ENCODE results near the gene UFD1.

DNA sequence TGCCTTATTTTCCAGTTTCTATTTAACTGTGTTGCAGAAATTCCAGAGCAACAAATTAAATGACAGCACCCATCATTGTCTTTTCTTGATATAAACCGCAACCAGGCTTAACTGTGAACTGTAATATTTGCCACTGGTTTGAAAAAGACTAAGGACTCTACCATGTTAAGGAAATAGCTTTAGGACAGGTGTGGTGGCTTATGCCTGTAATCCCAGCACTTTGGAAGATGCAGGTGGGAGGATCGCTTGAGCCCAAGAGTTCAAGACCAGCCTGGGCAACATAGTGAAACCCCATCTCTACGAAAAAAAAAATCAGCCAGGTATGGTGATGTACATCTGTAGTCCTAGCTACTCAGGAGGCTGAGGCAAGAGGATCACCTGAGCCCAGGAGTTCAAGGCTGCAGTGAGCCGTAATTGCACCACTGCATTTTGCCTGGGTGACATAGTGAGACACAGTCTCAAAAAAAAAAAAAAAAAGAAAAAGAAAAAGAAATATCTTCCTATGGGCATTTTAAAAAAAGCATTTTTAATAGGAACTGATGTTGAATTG lies 76.3 kb downstream of the UFD1 start:
- no peak for TF ChIP-seq CTCF (IDR thresholded peaks at IDR 0.05)
- no peak for TF ChIP-seq EZH2 (IDR thresholded peaks at IDR 0.05)
- no peak for TF ChIP-seq EZH2phosphoT487 (IDR thresholded peaks at IDR 0.05)
